ENCODE data around the gene AKT3. TPM values are rescaled to one million over a fixed set of nuclear protein-coding genes. Genes with fewer than 3 reads are reported as not detected.
"Not testable (repeated sequence)": the region's sequence is repeated elsewhere in the genome, so short reads cannot be mapped to it uniquely, and the experiment has no call there.

AKT3 gene
- polyA plus RNA-seq, 3 donors, result 21.3 to 23.9 (median 22.2) TPM

DNA sequence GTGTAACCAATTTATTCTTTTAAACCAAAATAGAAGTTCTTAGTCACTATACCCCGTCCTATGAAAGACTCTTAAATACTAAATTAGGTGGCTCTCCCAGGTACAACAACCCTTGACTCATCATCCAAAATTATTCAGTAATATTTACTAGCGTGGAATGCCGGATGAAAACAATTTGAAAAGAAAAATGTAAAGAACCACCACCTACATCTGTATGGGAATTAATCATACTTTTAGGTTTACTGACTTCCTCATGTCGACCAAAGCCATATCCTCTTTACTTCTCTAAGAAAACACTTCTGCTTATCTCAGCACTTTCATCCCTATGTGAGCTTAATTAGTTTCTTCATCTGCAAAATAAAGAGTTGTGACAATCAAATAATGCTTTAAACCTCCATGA lies 139.6 kb downstream of the AKT3 start:
- DNase-seq, result no peak

DNA sequence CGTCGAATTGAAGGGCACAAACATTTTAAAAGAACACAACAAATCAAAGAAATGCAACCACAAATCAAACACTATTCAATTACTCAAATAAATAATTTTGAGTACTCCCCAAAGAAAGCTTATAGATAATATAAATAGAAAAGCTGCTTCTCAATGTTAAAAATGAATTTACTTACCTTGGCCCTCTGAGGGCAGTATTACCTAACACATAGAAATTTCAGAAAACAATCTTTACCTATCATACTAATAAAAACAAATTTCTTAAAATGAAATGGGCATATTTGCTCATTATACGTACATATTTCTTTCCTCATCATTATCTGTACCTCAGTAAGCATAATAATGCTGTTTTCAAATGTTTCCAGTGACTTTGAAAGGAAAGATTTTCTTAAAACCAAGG lies 141.8 kb downstream of the AKT3 start:
- DNase-seq, result no peak

DNA sequence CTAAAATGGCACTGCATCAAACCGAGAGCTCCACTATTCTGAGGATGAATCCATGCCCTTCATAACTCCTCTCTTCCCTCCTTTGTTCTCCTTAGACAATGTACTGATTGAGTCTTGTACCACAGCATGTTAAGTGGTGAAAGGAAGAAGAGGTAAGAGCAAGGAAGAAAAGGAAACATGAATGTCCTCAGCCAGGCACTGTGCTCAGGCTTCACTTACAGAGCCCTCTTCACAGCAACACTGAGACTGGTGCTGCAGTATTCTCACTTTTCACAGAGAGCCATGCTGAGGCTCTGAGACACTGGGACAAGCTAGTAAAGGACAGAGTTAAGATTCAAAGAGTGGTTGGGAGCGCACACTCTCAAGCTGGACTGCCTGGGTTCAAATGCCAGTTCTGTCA lies 143.5 kb downstream of the AKT3 start:
- no peak for DNase-seq

DNA sequence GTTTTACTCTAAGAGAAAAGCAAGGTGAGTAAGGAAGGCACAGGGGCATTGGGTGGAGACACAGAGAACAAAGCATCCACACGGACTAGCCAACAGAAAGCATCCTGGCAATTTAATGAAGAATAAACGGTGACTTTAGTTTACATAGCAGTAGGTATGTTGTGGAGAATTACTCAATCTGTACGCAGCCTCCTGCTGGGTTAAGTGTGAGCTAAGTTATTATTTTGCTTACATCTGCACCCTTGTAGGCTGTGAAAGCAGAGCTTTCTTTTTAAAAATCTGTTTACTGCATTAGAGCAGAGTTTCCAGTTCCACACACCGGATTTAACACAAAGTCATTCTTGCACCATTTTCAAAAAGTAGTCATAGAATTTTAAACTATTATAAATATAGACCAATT lies 144.5 kb downstream of the AKT3 start:
- no peak for DNase-seq

DNA sequence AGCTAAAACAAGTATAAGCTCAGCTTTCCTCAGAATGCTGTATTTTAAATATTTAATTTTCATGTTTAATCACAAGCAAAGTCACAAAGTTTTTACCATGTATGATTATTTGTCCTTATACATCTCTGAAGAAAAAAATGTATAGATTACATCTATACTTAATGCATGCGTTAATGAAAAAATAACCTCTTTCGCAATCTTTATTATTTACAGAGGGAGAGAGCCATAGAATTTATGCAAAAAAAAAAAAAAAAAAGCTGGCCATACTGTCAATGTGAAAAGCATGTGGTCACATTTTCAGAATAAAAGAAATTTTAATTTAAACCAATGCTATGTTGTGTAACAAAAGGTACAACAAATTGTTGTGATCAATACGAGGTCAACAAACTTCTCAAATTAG lies 148.2 kb downstream of the AKT3 start:
- DNase-seq, result no peak

DNA sequence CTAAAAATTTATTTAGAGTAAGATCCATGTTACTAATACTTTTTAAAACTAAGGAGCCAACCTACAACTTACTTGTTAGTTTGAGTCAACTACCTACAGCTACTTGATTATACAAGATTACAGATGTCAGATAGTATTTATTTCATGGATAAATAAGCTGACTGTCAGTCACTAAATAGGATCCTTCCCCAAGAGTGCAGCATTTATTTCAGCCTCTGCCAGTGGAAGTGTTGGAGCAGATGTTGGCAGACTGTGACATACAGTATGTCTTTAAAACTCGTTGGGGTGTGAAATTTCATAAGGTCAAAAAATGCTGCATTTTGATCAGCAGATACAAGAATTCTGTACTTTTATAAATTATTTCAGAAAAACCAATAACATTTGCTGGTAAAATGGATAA lies 156.2 kb downstream of the AKT3 start:
- DNase-seq, result no peak

DNA sequence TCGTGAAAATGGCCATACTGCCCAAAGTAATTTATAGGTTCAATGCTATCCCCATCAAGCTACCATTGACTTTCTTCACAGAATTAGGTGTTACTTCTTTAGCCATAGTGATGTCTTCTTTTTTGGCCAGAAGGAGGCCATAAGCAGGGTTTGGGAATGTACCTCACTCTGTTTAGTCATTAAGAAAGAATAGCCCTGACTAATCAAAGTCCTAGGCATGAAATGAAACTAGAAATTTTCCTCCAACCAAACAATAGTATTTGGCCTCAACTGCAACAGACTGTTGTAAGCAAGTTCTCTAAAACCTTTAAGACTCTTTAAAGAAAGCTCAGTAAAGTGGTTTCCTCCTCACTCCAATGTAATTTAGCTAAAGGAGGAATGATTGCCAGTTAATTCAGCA lies 163.9 kb downstream of the AKT3 start:
- no peak for DNase-seq

DNA sequence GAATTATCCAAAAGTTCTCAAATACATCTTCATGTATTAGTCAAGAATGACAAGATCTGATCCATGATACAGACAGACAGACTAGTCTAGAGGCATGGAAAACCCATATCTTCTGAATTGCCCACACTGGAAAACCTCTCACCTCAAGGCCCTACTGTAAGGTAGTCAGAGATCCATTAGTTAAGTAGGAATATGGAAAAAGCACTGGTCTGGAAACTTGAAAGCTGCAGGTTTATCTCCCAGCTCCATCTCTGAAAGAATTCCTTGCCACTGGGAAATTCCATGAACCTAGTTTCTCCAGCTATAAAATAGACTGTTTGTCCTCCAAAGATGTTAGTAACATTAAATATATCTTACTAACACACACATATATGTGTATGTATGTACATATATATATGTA lies 169.2 kb downstream of the AKT3 start:
- no peak for DNase-seq

DNA sequence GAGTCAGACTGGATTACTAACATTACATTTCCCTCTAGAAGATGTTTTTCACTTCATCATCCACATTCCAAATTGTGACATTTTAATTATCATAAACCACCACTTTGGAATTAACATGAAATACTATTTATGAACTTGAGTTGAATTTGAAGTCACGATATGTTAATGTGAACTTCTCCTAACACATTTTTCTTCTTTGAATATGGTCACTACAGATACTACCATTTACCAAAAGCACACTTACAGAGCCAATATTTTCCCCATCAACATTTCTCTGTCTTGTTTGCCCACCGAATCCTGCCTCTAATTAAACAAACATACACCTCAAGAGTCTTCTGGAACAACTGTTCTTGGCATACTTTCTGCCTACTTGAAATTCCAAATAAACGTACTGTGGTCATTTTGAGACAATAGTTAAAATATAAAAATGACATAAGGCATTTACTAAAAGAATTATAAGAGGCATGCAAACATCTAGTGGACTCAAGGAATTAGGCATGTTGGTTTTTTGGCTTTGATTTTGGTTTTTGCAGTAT lies 177.4 kb downstream of the AKT3 start:
- no peak for DNase-seq

DNA sequence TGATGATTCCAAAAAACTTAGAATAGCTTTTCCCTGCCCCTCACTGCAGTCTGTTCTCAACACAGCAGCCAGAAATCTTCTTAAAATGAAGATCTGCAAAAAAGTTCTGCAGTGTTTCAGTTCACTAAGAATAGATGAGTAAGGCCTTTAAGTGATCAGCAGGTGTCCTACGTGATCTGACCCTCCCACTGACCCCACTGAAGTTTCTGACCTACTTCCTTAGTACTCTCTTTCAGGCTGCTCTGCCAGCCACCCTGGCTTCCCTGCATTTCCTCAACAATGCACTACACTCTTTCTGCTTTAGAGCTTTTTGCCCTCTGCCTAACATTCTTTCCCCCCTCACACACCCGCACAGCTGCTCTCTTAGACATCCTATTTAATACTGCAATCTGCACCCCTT lies 182.5 kb downstream of the AKT3 start:
- DNase-seq, result no peak

DNA sequence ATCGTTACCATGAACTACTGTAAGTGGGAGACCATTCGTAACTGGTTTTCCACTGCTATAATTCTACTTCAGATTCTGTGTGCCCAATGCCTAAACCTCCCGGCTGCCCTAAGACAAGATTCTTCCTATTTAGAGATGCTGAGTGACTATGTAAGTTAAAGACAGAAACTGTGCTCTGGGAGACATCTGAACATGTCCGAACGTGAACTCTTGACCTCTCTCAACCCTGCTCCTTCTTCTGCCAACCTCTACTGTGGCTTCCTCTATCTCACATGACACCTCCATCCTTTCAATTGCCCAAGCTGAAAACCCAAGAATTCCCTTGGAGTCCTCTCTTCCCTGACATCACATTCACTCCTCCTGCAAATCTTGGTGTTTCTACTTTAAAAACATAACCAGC lies 182.9 kb downstream of the AKT3 start:
- no peak for DNase-seq

DNA sequence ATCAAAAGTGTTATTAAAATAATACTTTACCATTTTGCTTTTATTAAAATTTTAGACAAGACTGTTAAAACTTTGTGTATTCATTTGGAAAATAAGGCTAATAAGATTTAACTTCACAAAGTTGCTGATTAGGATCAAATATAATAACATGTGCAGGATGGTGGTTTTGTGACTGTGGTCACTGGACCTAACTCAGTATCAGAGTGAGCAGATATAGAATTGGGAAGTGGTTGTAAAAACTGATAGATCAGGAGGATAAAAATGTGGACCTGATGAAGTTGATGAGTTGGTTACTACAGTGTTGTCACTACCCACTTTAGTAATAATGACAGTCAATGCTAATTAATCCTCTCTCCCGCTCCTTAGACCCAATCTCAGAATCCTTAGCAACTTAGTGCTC lies 186.4 kb downstream of the AKT3 start:
- DNase-seq, result no peak

DNA sequence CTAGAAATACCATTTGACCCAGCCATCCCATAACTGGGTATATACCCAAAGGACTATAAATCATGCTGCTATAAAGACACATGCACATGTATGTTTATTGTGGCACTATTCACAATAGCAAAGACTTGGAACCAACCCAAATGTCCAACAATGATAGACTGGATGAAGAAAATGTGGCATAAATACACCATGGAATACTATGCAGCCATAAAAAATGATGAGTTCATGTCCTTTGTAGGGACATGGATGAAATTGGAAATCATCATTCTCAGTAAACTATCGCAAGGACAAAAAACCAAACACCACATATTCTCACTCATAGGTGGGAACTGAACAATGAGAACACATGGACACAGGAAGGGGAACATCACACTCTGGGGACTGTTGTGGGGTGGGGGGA lies 187.9 kb downstream of the AKT3 start:
- DNase-seq, result not testable (repeated sequence)

DNA sequence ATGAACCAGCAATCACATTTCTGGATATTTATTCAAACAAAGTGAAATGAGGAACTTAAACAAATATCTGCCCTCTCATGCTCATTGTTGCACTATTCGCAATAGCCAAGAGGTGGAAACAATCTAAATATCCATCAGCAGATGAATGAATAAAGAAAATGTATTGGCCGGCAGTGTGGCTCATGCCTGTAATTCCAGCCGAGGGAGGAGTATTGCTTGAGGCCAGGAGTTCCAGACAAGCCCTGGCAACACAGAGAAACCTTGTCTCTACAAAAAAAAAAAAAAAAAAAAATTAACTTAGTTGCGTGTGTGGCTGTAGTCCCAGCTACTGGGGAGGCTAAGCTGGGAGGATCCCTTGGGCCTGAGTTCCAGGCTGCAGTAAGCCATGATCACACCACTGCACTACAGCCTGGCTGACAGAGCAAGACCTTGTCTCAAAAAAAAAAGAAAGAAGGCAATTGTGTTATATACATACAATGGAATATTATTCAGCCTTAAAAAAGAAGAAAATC lies 191.4 kb downstream of the AKT3 start:
- no peak for DNase-seq

DNA sequence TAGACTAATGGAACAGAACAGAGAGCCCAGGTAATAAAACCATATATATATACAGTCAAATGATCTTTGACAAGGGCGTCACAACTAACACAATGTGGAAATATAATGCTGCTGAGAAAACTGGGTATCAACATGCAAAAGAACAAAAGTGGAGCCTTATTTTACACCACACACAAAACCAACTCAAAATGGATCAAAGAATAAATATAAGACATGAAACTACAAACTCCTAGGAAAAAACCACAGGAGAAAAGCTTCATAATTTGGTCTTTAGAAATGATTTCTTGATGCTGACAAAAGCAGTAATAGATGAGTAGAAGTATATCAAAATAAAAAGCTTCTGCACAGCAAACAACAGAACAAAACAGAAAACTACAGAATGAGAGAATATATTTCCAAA lies 192.2 kb downstream of the AKT3 start:
- no peak for DNase-seq

DNA sequence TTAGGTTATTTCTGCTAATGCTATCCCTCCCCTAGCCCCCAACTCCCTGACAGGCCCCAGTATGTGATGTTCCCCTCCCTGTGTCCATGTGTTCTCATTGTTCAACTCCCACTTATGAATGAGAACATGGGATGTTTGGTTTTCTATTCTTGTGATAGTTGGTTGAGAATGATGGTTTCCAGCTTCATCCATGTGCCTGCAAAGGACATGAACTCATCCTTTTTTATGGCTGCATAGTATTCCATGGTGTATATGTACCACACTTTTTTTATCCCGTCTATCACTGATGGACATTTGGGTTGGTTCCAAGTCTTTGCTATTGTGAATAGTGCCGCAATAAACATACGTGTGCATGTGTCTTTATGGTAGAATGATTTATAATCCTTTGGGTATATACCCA lies 200.5 kb downstream of the AKT3 start:
- DNase-seq, result not testable (repeated sequence)

DNA sequence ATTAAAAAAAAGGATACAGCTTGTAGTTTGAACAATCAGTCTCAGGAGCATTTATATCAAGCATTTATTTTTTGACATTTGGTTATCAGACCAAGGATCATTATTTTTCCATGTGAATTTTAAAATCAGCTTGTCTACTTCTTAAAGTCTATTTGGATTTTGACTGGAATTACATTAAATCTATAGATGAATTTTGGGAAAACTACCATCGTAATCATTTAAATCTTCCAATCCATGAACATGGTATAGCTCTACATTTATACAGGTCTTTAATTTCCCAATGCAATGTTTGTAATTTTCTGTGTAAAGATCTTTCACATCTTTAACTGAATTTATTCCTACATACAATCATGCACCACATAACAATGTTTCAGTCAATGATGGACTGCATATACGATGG lies 203.2 kb downstream of the AKT3 start:
- no peak for DNase-seq

DNA sequence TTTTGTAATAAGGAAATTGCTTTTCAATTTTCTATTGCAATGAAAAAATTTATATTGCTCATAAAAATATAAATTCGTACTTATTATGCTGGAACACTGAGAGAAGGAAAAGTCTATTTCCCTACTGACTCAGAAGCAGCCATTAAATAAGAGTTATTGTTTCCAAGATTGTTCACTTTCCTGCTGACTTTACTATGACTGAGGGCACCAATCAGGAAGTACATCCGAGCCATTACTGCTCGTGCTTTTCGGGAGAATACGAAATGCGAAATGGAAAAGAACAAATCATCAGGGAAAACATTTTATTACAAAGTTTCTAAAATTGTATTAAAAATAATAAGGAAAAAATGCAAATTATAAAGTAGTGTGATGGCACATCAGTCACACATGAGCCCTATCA lies 204.8 kb downstream of the AKT3 start:
- no peak for DNase-seq

DNA sequence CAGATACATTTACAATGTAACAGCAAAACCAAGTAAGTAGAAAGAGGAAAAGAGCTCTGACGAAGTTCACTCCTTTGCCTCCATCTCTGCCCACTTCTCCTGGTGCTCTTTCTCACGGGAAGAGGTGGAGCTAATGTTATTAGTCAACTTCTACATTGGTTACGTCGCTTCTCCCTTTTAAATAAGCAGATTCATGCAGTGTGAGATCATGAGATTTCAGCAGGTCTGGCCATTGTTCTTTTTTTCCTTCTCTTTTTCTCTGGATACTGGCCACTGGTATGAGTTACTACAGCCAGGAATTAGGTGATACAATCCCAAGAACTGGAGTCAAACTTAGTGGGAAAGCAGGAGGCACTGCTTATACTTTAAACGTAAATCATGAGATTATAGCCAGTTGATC lies 207.1 kb downstream of the AKT3 start:
- DNase-seq, result no peak

DNA sequence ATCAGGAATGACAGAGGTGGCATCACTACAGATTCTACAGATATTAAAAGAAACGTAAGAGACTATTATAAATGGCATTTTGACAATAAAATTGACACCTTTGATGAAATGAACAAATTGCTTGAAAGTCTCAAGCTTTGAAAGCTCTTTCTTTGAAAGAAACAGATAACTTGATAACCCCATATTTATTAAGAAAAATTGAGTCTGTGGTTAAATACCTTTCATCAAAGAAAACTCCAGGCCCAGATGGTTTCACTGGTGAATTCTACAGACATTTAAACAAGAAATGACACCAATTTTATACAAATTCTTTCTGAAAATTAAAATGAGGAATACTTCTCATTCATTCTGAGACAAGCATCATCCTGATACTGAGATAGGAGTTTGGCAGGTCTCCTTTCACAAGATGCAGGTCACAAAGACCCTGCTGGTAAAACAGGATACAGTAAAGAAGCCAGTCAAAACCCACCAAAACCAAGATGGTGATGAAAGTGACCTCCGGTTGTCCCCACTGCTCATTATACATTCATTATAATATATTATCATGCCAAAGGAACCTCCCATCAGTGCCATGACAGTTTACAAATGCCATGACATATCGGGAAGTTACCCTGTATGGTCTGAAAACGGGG lies 210.9 kb downstream of the AKT3 start:
- no peak for DNase-seq

DNA sequence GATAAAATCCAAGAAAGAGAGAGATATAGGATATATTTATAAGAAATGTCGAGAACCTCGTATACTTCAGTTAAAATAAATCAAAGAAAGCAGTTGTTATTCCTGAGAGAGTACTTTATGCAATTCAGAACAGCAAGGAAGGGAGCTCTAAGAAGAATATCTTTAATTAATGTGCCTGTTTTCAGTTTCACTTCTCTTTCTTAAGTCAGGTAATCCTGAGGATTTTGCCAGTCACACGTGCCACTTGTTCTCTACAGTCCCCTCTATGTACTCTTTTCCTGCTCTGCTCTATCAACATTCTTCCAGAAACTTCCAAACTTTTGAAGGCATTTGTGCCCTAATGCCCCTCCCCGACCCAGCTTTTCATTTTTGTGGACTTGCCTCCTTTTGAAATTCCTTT lies 211.9 kb downstream of the AKT3 start:
- no peak for DNase-seq

DNA sequence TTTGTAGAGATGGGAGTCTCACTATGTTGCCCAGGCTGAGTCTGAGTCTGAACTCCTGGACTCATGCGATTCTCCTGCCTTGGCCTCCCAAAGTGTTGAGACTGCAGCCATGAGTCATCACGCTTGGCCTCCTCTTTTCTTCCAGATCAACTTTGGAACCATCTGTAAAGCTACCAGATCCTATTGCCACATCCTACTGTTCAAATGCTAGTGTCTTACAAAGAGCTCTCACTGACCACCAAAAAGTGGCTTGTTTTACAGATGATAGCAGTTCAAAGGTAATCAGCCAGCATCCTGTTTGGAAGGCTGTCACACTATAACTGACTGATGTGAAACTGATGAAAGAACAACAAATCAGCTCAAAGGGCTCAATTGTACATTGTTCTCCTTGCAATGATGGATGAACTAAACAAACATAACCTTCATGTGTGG lies 221.6 kb downstream of the AKT3 start:
- DNase-seq, result no peak

DNA sequence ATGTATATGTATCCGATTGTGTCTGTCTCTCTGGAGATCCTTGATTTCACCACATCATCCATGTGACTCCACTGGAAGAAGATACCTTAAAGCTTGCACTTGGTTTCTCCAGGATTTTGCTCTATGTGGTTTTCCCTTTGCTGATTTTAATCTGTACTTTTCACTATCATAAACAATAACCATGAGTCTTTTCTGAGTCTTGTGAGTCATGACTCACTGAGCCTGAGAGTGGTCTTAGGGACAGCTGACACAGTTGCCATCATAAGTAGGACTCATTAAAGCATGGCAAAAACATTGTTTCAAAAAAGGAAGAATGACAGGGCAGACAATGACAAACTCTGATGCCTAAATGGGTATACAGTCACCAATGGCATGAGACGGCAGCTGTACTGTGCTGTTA lies 226.2 kb downstream of the AKT3 start:
- DNase-seq, result no peak

DNA sequence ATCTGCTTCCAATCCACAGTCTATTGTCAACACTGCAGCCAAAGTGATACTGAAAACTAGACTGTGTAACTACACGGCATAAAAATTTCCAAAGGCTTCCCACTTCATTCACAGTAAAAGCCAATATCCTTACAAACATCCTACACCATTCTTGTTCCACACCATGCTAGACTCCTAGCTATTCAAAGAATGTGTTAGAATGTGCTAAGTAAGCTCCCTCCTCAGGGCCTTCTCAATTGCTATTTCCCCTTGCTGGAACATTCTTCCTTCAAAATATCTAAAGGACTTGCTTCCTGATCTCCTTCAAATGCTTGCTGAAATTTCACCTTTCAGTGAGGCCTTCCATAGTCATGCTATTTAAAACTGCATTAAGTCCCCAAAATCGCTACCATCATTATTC lies 228.1 kb downstream of the AKT3 start:
- no peak for DNase-seq
